ENCODE results near the gene XPO1.

XPO1 gene

GRCh38 chr2:61575447-61575859 lies 37.3 kb upstream of the XPO1 start:
- TF ChIP-seq ZBTB7A (IDR thresholded peaks at IDR 0.05; ENCODE audit: low read depth): no peak
- no peak for TF ChIP-seq TAF1 (IDR thresholded peaks at IDR 0.05; ENCODE audit: low read depth)

GRCh38 chr2:61566566-61566965 lies 28.4 kb upstream of the XPO1 start:
- TF ChIP-seq REST (IDR thresholded peaks at IDR 0.05; ENCODE audit: low read depth) (no peak), TAF1 (IDR thresholded peaks at IDR 0.05; ENCODE audit: low read depth) (no peak), CEBPB (IDR thresholded peaks at IDR 0.05) (no peak), CREB1 (IDR thresholded peaks at IDR 0.05; ENCODE audit: low read depth) (no peak), USF1 (IDR thresholded peaks at IDR 0.05) (no peak), YY1 (IDR thresholded peaks at IDR 0.05; ENCODE audit: low read depth) (no peak), NFIC (IDR thresholded peaks at IDR 0.05) (no peak), RAD21 (IDR thresholded peaks at IDR 0.05; ENCODE audit: low read depth) (no peak), EGR1 (IDR thresholded peaks at IDR 0.05) (no peak), TCF12 (IDR thresholded peaks at IDR 0.05; ENCODE audit: low read depth) (no peak), TEAD4 (IDR thresholded peaks at IDR 0.05) (no peak), EP300 (IDR thresholded peaks at IDR 0.05; ENCODE audit: borderline replicate concordance) (no peak)

- TF ChIP-seq MAX (IDR thresholded peaks at IDR 0.05): no peak
- TF ChIP-seq TCF12 (IDR thresholded peaks at IDR 0.05; ENCODE audit: low read depth): no peak
- TF ChIP-seq REST (IDR thresholded peaks at IDR 0.05; ENCODE audit: low read depth): no peak
- TF ChIP-seq NFIC (IDR thresholded peaks at IDR 0.05): no peak
- no peak for TF ChIP-seq RAD21 (IDR thresholded peaks at IDR 0.05; ENCODE audit: low read depth)
- no peak for TF ChIP-seq TAF1 (IDR thresholded peaks at IDR 0.05; ENCODE audit: low read depth)
- no peak for TF ChIP-seq CEBPB (IDR thresholded peaks at IDR 0.05)
- no peak for TF ChIP-seq YY1 (IDR thresholded peaks at IDR 0.05; ENCODE audit: low read depth)
- TF ChIP-seq FOXM1 (IDR thresholded peaks at IDR 0.05; ENCODE audit: borderline replicate concordance, low read depth): no peak
- TF ChIP-seq EGR1 (IDR thresholded peaks at IDR 0.05): no peak
- no peak for TF ChIP-seq ZBTB7A (IDR thresholded peaks at IDR 0.05; ENCODE audit: low read depth)
Measured at GRCh38 chr2:61562615-61563014, 24.5 kb upstream of the XPO1 start.

GRCh38 chr2:61558160-61558559 lies 20.0 kb upstream of the XPO1 start:
- TF ChIP-seq MAX (IDR thresholded peaks at IDR 0.05) (no peak), YY1 (IDR thresholded peaks at IDR 0.05; ENCODE audit: low read depth) (no peak), EGR1 (IDR thresholded peaks at IDR 0.05) (no peak), CREB1 (IDR thresholded peaks at IDR 0.05; ENCODE audit: low read depth) (no peak), NFIC (IDR thresholded peaks at IDR 0.05) (no peak), CEBPB (IDR thresholded peaks at IDR 0.05) (no peak), ZBTB7A (IDR thresholded peaks at IDR 0.05; ENCODE audit: low read depth) (no peak)

- TF ChIP-seq REST (IDR thresholded peaks at IDR 0.05; ENCODE audit: low read depth) (no peak), CEBPB (IDR thresholded peaks at IDR 0.05) (no peak), NFIC (IDR thresholded peaks at IDR 0.05) (no peak), TEAD4 (IDR thresholded peaks at IDR 0.05) (no peak), FOXM1 (IDR thresholded peaks at IDR 0.05; ENCODE audit: borderline replicate concordance, low read depth) (no peak), MAX (IDR thresholded peaks at IDR 0.05) (no peak), CREB1 (IDR thresholded peaks at IDR 0.05; ENCODE audit: low read depth) (no peak), EP300 (IDR thresholded peaks at IDR 0.05; ENCODE audit: borderline replicate concordance) (no peak), TCF12 (IDR thresholded peaks at IDR 0.05; ENCODE audit: low read depth) (no peak), USF1 (IDR thresholded peaks at IDR 0.05) (no peak)
Measured at GRCh38 chr2:61557381-61557780, 19.2 kb upstream of the XPO1 start.

Data from Ishikawa (cell line).